VCaP (cell line): ENCODE measurements around the gene SLC5A11.
A peak's percentile ranks its signal among the peaks of the same experiment; 100 is the strongest.

Experiments
- H3K27ac ChIP-seq: fragments of 450-650 bp; 2 replicates; pipeline ENCODE4 v1.5.1; 2017
- TF ChIP-seq, protein P1 (sequence below): fragments of 450-650 bp; conservative IDR thresholded peaks from 2 replicates; pipeline ENCODE4 v1.5.1; 2017; ENCODE audit warnings: mild to moderate bottlenecking, moderate library complexity

Gene SLC5A11

DNA sequence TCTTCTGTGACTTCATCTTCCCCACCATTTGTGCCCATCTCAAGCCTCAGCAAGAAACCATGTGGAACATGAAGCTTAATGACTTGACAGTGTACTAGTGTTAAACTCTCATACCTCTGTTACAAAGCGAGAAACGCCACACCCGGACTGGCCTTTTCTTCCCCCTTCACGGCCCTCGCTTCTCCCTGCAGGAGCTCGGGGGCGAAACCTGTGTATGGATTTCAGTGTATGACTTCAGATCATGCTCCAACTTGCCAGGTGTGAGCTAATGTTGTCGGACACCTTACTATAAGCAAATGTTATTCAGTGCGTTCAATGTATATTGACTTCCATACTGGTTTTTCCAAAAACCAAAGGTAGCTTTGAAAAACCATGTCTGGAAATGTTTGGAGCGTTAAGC lies 20.1 kb upstream of the SLC5A11 start:
- H3K27ac ChIP-seq, result no peak overlapping the region
- TF ChIP-seq, protein P1, sequence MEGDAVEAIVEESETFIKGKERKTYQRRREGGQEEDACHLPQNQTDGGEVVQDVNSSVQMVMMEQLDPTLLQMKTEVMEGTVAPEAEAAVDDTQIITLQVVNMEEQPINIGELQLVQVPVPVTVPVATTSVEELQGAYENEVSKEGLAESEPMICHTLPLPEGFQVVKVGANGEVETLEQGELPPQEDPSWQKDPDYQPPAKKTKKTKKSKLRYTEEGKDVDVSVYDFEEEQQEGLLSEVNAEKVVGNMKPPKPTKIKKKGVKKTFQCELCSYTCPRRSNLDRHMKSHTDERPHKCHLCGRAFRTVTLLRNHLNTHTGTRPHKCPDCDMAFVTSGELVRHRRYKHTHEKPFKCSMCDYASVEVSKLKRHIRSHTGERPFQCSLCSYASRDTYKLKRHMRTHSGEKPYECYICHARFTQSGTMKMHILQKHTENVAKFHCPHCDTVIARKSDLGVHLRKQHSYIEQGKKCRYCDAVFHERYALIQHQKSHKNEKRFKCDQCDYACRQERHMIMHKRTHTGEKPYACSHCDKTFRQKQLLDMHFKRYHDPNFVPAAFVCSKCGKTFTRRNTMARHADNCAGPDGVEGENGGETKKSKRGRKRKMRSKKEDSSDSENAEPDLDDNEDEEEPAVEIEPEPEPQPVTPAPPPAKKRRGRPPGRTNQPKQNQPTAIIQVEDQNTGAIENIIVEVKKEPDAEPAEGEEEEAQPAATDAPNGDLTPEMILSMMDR, result no peak

DNA sequence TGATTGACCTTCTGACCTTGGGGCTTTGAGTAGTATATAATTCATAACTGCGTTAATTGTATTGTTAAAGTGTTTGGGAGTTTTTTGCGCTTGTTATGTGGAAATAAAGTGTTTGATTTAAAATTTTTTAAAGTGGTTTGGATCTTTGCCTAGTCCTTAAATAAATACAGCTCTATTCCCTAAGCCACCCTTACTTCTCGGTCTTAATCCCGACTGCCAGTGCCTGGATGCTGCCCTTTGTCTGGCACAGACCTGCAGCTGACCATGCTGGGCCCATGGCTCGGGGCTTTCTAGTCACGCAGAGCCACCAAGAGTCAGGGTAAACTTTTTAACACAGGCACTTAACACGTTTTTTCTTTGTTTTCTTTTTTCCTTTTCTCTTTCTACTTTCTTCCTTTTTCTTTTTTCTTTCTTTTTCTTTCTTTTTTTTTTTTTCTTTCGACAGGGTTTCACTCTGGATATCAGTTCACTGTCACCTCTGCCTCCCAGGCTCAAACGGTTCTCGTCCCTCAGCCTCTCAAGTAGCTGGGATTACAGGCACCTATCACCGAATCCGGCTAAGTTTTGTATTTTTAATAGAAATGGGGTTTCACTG lies 19.6 kb upstream of the SLC5A11 start:
- H3K27ac ChIP-seq, result no peak overlapping the region
- TF ChIP-seq, protein P1, result no peak

DNA sequence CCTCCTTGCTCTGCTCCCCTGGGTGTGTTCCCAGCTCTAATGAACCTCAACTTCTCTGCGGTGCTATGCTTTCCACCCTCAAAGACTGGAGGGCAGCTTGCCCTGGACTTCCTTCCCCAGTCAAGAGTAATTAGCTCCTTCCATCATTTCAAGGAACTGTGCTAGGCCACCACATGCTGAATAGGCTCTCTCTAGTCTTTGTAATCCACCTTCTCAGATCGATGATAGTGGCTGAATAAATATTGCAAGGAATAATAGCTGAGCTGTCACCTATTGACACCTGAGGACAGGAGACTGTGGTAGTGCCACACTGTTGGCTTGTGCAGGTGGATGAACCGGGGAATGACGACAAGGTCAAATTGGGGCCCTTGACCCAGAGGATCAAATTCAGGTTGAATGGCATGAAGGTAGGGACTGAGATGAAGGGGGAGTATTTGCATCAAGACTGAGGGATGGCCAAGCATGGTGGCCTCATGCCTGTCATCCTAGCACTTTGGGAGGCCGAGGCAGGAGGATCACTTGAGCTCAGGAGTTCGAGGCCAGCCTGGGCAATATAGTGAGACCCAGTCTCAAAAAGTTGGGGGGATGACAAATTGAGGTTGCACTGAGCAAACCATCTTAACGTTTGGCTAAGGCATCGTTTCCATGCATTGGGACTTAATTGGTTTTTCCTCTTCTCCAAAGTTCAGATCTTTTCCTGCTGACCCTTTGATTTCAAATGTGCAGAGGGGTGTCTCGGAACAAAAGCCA lies 18.8 kb upstream of the SLC5A11 start:
- no peak overlapping the region for H3K27ac ChIP-seq
- TF ChIP-seq, protein P1, result no peak

DNA sequence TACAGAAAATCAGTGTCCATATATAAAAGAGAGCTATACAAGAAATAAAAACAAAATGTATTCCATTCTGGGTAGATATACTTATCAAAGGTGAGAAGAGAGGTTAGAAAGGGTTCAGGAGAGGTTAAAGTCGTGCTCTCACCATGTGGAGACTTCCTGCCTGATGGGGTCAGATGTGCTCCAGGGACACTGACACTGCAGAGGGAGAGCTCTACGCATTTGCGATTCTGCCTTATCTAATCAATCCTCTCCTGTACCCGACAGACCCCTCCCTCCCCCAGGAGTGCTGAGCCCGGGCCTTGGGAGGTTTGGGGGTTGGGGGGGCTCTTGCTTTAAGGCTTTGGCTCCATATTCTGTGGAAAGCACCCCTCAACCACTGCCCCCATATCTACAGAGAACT lies 16.6 kb upstream of the SLC5A11 start:
- no peak overlapping the region for H3K27ac ChIP-seq
- TF ChIP-seq, protein P1, result no peak

DNA sequence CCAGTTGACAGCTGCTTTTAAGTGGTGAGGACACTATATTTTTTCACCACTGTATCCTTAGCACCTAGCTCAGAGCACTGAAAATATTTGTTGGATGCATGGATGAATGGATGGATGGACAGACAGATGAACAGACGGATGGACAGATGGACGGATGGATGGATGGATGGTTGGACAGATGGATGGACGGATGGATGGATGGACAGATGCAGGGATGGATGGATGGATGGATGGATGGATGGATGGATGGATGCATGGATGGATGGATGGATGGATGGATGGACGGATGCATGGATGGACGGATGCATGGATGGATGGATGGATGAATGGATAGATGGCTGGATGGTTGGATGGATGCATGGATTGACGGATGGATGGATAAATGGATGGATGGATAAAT lies 12.4 kb upstream of the SLC5A11 start:
- H3K27ac ChIP-seq, result no peak overlapping the region
- TF ChIP-seq, protein P1, result no peak

DNA sequence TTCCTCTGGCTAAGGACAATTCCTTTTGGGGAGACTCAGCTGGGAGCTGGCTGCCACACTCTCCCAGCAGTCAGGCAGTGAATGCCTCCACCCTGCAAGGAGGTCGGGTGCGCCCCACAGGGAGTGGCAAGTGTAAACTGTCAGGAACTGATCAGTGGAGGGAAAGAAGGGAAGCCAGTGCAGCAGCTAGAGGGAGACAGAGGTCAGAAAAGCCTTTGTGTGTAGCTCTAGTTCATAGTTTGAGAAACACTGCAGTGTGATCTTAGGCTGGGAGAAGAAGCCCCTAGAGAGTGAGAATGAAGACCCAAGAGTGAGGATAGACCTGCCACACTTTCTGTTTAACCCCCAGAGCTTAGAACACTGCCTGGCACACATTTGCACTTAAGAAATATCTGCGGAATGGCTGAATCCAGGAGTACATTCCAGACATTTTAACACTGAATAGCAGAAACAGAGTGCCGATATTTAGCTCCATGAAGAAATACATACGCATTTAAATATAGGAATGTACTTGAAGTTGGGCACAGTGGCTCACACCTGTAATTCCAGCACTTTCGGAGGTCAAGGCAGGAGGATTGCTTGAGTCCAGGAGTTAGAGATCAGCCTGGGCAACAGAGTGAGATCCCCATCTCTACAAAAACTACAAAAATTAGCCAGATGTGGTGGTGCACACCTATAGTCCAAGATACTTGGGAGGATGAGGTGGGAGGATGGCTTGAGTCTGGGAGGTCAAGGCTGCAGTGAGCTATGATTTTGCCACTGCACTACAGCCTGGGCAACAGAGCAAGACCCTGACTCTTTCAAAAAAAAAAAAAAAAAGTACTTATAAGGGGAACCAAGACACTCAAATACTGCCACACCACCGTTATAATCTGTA lies 11.1 kb upstream of the SLC5A11 start:
- TF ChIP-seq, protein P1, result peak; percentile 78
- H3K27ac ChIP-seq, result no peak overlapping the region

DNA sequence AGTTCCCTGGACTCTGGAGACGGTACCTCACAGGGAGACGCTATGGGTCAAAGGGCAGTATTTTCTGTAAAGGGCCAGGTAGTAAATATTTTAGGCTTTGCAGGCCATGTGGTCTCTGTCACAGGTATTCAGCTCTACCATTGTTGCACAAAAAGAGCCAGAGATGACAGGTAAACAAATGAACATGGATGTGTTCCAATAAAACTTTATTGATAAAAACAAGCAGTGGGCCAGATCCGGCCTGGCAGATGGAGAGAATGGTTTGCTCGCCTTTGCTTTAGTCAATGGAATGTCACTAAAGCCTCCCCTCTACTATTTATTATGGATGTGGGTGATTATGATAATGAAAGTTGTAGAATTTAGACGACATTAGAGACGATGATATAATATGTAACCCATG lies 8.9 kb upstream of the SLC5A11 start:
- TF ChIP-seq, protein P1, result no peak

More for the DNA sequence above, 8.9 kb upstream of the SLC5A11 start:
- H3K27ac ChIP-seq, result no peak overlapping the region
